Chondrocyte (in vitro differentiated cells): Measurements from ENCODE around the gene ACTL7B. TPM values are rescaled to one million over a fixed set of nuclear protein-coding genes. Genes with fewer than 3 reads are reported as not detected.
"Not testable (repeated sequence)": the region's sequence is repeated elsewhere in the genome, so short reads cannot be mapped to it uniquely, and the experiment has no call there.

ENCODE experiments used
- DNase-seq: peaks from one replicate; pipeline ENCODE4 v3.0.0; 2021; ENCODE audit warnings: mixed read lengths, low spot score
- H3K27ac Mint-ChIP-seq: one replicate; pipeline ENCODE4 v1.8.0; 2021; ENCODE audit warnings: mild to moderate bottlenecking, moderate library complexity, mixed read lengths; ENCODE audit not compliant: unreplicated experiment
- H3K27me3 Mint-ChIP-seq: 2 replicates; pipeline ENCODE4 v1.8.0; 2021; ENCODE audit warnings: low read depth, mixed read lengths
- H3K36me3 Mint-ChIP-seq: 2 replicates; pipeline ENCODE4 v1.8.0; 2021; ENCODE audit warnings: low read depth, mixed read lengths
- H3K4me1 Mint-ChIP-seq: 2 replicates; pipeline ENCODE4 v1.8.0; 2021; ENCODE audit warnings: low read depth, mild to moderate bottlenecking, mixed read lengths
- H3K4me3 Mint-ChIP-seq: one replicate; pipeline ENCODE4 v1.8.0; 2021; ENCODE audit warnings: mild to moderate bottlenecking, moderate library complexity, mixed read lengths; ENCODE audit not compliant: unreplicated experiment
- H3K9me3 Mint-ChIP-seq: 2 replicates; pipeline ENCODE4 v1.8.0; 2021; ENCODE audit warnings: low read depth, mixed read lengths
- total RNA-seq: library from RNA; stranded (reverse); gene quantifications from 3 replicates; pipeline ENCODE4 v1.2.1, GENCODE V29; 2021
- TF ChIP-seq, protein P1 (sequence below): fragments of 200-600 bp; sonication (generic); IDR thresholded peaks from 2 replicates; pipeline ENCODE4 v1.5.0; 2021; ENCODE audit warnings: antibody characterized with exemption, mild to moderate bottlenecking, moderate library complexity

Gene ACTL7B
- total RNA-seq, 1 donor from 2014 or later, result not detected

- TF ChIP-seq, protein P1, sequence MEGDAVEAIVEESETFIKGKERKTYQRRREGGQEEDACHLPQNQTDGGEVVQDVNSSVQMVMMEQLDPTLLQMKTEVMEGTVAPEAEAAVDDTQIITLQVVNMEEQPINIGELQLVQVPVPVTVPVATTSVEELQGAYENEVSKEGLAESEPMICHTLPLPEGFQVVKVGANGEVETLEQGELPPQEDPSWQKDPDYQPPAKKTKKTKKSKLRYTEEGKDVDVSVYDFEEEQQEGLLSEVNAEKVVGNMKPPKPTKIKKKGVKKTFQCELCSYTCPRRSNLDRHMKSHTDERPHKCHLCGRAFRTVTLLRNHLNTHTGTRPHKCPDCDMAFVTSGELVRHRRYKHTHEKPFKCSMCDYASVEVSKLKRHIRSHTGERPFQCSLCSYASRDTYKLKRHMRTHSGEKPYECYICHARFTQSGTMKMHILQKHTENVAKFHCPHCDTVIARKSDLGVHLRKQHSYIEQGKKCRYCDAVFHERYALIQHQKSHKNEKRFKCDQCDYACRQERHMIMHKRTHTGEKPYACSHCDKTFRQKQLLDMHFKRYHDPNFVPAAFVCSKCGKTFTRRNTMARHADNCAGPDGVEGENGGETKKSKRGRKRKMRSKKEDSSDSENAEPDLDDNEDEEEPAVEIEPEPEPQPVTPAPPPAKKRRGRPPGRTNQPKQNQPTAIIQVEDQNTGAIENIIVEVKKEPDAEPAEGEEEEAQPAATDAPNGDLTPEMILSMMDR, result peak; percentile 76
- H3K27me3 Mint-ChIP-seq, result no peaks in the 10 kb centered on the region
- no peak for DNase-seq
- peaks cover 3% of the 10 kb centered on the region for H3K4me1 Mint-ChIP-seq
- no peaks in the 10 kb centered on the region for H3K9me3 Mint-ChIP-seq
- no peak overlapping the region for H3K4me3 Mint-ChIP-seq
- no peak overlapping the region for H3K27ac Mint-ChIP-seq
- no peaks in the 10 kb centered on the region for H3K36me3 Mint-ChIP-seq
Measured at GRCh38 chr9:108850293-108850897, 5.4 kb downstream of the ACTL7B start.

DNA sequence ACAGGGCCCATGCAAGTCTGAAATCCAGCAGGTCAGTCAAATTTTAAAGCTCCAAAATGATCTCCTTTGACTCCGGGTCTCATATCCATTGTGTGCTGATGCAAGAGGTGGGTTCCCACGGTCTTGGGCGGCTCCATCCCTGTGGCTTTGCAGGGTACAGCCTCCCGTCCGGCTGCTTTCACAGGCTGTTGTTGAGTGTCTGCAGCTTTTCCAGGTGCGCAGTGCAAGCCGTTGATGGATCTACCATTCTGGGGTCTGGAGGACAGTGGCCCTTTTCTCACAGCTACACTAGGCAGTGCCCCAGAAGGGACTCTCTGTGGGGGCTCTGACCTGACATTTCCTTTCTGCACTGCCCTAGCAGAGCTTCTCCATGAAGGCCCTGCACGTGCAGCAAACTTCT, 7.5 kb downstream of the ACTL7B start:
- H3K36me3 Mint-ChIP-seq, H3K27me3 Mint-ChIP-seq, H3K4me3 Mint-ChIP-seq: not testable (repeated sequence)

DNA sequence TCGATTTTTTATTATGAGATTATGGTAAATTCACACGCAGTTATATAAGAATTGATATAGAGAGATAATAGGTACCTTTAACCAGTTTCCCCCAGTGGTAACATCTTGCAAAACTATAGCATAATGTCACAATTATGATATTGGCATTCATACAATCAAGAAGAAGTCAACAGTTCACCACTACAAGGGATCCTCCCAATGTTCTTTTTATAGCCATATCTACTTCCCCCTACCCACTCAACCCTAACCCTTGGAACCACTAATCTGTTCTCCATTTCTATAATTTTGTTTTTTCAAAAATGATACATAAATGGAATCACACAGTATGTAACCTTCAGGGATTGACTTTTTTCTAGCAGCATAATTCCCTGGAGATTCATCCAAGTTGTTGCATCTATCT, 9.8 kb downstream of the ACTL7B start:
- Mint-ChIP-seq H3K36me3 (no peaks in the 10 kb centered on the region), H3K27me3 (peaks cover 4% of the 10 kb centered on the region), H3K4me3 (no peak overlapping the region), H3K4me1 (no peaks in the 10 kb centered on the region), H3K27ac (no peak overlapping the region), H3K9me3 (no peaks in the 10 kb centered on the region)
- no peak for DNase-seq
- TF ChIP-seq, protein P1, result no peak

More for the DNA sequence above, 7.5 kb downstream of the ACTL7B start:
- not testable (repeated sequence) for H3K9me3 Mint-ChIP-seq, DNase-seq, H3K27ac Mint-ChIP-seq, H3K4me1 Mint-ChIP-seq

DNA sequence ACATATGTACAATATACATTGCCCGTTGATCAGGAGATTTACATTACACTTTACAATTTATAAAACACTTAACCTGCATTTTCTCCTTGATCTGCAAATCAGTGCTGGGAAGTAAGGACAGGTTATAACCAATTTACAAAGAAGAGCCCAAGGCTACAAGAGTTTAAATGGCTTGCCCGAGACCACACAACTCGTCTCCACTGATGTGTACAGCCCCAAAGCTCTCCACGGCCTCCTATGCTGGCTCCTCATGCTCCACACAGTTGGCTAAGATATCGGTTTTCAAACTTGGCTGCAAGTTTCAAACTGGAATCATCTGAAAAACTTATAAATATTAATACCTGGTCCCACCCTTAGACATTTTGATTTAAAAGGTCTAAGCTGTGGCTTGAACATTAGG, 10.3 kb downstream of the ACTL7B start:
- Mint-ChIP-seq H3K27ac (no peak overlapping the region), H3K4me1 (no peaks in the 10 kb centered on the region), H3K36me3 (no peaks in the 10 kb centered on the region), H3K9me3 (no peaks in the 10 kb centered on the region), H3K4me3 (no peak overlapping the region), H3K27me3 (peaks cover 4% of the 10 kb centered on the region)
- TF ChIP-seq, protein P1, result no peak
- no peak for DNase-seq

GRCh38 chr9:108844856-108845255, 10.9 kb downstream of the ACTL7B start:
- Mint-ChIP-seq H3K27ac (no peak overlapping the region), H3K4me1 (no peaks in the 10 kb centered on the region), H3K4me3 (no peak overlapping the region), H3K27me3 (peaks cover 4% of the 10 kb centered on the region), H3K9me3 (no peaks in the 10 kb centered on the region), H3K36me3 (no peaks in the 10 kb centered on the region)
- no peak for DNase-seq
- TF ChIP-seq, protein P1, result no peak

GRCh38 chr9:108844391-108844790, 11.4 kb downstream of the ACTL7B start:
- no peak for DNase-seq
- H3K36me3 Mint-ChIP-seq, result no peaks in the 10 kb centered on the region
- peaks cover 4% of the 10 kb centered on the region for H3K27me3 Mint-ChIP-seq
- no peaks in the 10 kb centered on the region for H3K4me1 Mint-ChIP-seq
- no peaks in the 10 kb centered on the region for H3K9me3 Mint-ChIP-seq
- TF ChIP-seq, protein P1, result no peak
- no peak overlapping the region for H3K27ac Mint-ChIP-seq
- no peak overlapping the region for H3K4me3 Mint-ChIP-seq
